GM12874 (cell line): ENCODE results near the gene TMEM92.

Experiments used
- CTCF ChIP-seq: IDR thresholded peaks from 2 replicates; pipeline ENCODE4 v1.5.1; 2011; ENCODE audit warnings: low read depth, mild to moderate bottlenecking, control low read depth, low read length, moderate library complexity; ENCODE audit not compliant: insufficient read depth

TMEM92 gene

GRCh38 chr17:50275279-50275678 is 1.0 kb downstream of the TMEM92 start:
- TF ChIP-seq CTCF, result no peak

- no peak for TF ChIP-seq CTCF
Observed at GRCh38 chr17:50276588-50277356, 2.5 kb downstream of the TMEM92 start.

GRCh38 chr17:50277357-50277754 is 3.1 kb downstream of the TMEM92 start:
- TF ChIP-seq CTCF, result no peak

GRCh38 chr17:50278526-50279180 is 4.4 kb downstream of the TMEM92 start:
- TF ChIP-seq CTCF, result no peak

- no peak for TF ChIP-seq CTCF
Observed at GRCh38 chr17:50279181-50279526, 4.9 kb downstream of the TMEM92 start.

GRCh38 chr17:50279639-50280038 is 5.4 kb downstream of the TMEM92 start:
- TF ChIP-seq CTCF, result no peak

- TF ChIP-seq CTCF, result no peak
Observed at GRCh38 chr17:50280068-50280467, 5.8 kb downstream of the TMEM92 start.
